ENCODE data around the gene ARHGAP19.

GRCh38 chr10:97321804-97322190, 29.4 kb upstream of the ARHGAP19 start:
- TF ChIP-seq ZNF664 (tag by site-specific recombination; IDR thresholded peaks at IDR 0.05) (no peak), CTCF (tag by site-specific recombination; IDR thresholded peaks at IDR 0.05) (no peak), ZNF24 (tag by site-specific recombination; IDR thresholded peaks at IDR 0.05) (no peak), FEZF1 (tag by site-specific recombination; IDR thresholded peaks at IDR 0.05) (no peak), REPIN1 (tag by site-specific recombination; IDR thresholded peaks at IDR 0.05; ENCODE audit: low read depth) (no peak), ATF2 (tag by site-specific recombination; IDR thresholded peaks at IDR 0.05; ENCODE audit: low read depth) (no peak), ZNF266 (tag by site-specific recombination; IDR thresholded peaks at IDR 0.05; ENCODE audit: low read depth) (no peak), ZNF626 (tag by site-specific recombination; IDR thresholded peaks at IDR 0.05) (no peak), ZNF423 (tag by site-specific recombination; IDR thresholded peaks at IDR 0.05) (no peak), ZNF610 (tag by site-specific recombination; IDR thresholded peaks at IDR 0.05; ENCODE audit: borderline replicate concordance) (no peak), ZBTB11 (tag by site-specific recombination; conservative IDR thresholded peaks at IDR 0.05; ENCODE audit: low read depth) (no peak), PRDM4 (tag by site-specific recombination; IDR thresholded peaks at IDR 0.05) (no peak)
